Upper lobe of left lung (tissue), 4 donors: ENCODE results near the gene KRABD2.
"Not testable (repeated sequence)": the region's sequence is repeated elsewhere in the genome, so short reads cannot be mapped to it uniquely, and the experiment has no call there.

Experiments
- EP300 ChIP-seq, 4 donors: sonication (generic); formaldehyde crosslinking; IDR thresholded peaks; one replicate each; pipeline ENCODE4 v1.5.1; 2017; ENCODE audit warnings: antibody characterized with exemption in 4 of 4, control low read depth in 2 of 4
- POLR2A ChIP-seq, 4 donors: fragments of 450-650 bp; IDR thresholded peaks; one replicate each; pipeline ENCODE4 v1.5.1; 2016 to 2017; ENCODE audit warnings: antibody characterized with exemption in 4 of 4, mild to moderate bottlenecking in 2 of 4
- TF ChIP-seq, protein P1 (sequence below), 6 experiments: fragments of 450-650 bp in 4 of 6; fragments of 200-600 bp in 2 of 6; sonication (generic) in 2 of 6; IDR thresholded peaks; one replicate each; pipeline ENCODE4 v1.5.1; 2016 to 2019; ENCODE audit warnings: antibody characterized with exemption in 6 of 6

DNA sequence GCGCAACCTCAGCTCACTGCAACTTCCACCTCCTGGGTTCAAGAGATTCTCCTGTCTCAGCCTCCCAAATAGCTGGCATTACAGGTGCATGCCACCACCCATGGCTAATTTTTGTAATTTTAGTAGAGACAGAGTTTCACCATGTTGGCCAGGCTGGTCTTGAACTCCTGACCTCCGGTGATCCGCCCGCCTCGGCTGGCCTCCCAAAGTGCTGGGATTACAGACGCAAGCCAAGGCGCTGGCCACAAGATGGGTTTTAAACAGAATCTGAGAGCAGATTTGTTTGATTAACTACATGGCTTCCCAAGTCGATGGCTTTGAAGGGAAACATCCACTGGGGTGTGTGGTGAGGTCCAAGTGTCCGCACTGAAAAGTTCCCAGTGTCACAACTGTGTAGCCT, 18.0 kb upstream of the KRABD2 start:
- not testable (repeated sequence) for TF ChIP-seq EP300, POLR2A (IDR thresholded peaks at IDR 0.05)
- TF ChIP-seq, protein P1, sequence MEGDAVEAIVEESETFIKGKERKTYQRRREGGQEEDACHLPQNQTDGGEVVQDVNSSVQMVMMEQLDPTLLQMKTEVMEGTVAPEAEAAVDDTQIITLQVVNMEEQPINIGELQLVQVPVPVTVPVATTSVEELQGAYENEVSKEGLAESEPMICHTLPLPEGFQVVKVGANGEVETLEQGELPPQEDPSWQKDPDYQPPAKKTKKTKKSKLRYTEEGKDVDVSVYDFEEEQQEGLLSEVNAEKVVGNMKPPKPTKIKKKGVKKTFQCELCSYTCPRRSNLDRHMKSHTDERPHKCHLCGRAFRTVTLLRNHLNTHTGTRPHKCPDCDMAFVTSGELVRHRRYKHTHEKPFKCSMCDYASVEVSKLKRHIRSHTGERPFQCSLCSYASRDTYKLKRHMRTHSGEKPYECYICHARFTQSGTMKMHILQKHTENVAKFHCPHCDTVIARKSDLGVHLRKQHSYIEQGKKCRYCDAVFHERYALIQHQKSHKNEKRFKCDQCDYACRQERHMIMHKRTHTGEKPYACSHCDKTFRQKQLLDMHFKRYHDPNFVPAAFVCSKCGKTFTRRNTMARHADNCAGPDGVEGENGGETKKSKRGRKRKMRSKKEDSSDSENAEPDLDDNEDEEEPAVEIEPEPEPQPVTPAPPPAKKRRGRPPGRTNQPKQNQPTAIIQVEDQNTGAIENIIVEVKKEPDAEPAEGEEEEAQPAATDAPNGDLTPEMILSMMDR (IDR thresholded peaks at IDR 0.05) = not testable (repeated sequence)
